ENCODE data around the gene TMEM108. TPM values are rescaled to one million over a fixed set of nuclear protein-coding genes. Genes with fewer than 3 reads are reported as not detected.

The TMEM108 gene
- polyA plus RNA-seq, 1 donor, result 2.8 TPM

- Histone ChIP-seq H3K4me3 (ENCODE audit: low read length) (no peak overlapping the region), H3K27me3 (ENCODE audit: control insufficient read depth, insufficient read depth, low read length) (no peaks in the 10 kb centered on the region), H3K9me3 (ENCODE audit: control insufficient read depth, low read depth, low read length) (no peaks in the 10 kb centered on the region), H3K4me1 (ENCODE audit: control insufficient read depth, insufficient read depth, low read length) (no peaks in the 10 kb centered on the region), H3K27ac (ENCODE audit: low read length) (no peak overlapping the region), H3K36me3 (ENCODE audit: control insufficient read depth, insufficient read depth, low read length) (no peaks in the 10 kb centered on the region)
- WGBS (ENCODE audit: insufficient coverage, low lambda C conversion rate), result 79% methylated on average over 3 of the region's 12 CpGs
- no peak for DNase-seq
Measured at GRCh38 chr3:133159498-133160475, 121.6 kb downstream of the TMEM108 start.

GRCh38 chr3:133161656-133162055 lies 123.5 kb downstream of the TMEM108 start:
- no peaks in the 10 kb centered on the region for H3K36me3 ChIP-seq (ENCODE audit: control insufficient read depth, insufficient read depth, low read length)
- no CpG with 5 or more reads among the region's 3 CpGs for WGBS (ENCODE audit: insufficient coverage, low lambda C conversion rate)
- H3K27ac ChIP-seq (ENCODE audit: low read length), result no peak overlapping the region
- DNase-seq, result no peak
- H3K9me3 ChIP-seq (ENCODE audit: control insufficient read depth, low read depth, low read length), result no peaks in the 10 kb centered on the region
- no peaks in the 10 kb centered on the region for H3K4me1 ChIP-seq (ENCODE audit: control insufficient read depth, insufficient read depth, low read length)
- no peak overlapping the region for H3K4me3 ChIP-seq (ENCODE audit: low read length)
- no peaks in the 10 kb centered on the region for H3K27me3 ChIP-seq (ENCODE audit: control insufficient read depth, insufficient read depth, low read length)

- no peaks in the 10 kb centered on the region for H3K36me3 ChIP-seq (ENCODE audit: control insufficient read depth, insufficient read depth, low read length)
- no peaks in the 10 kb centered on the region for H3K27me3 ChIP-seq (ENCODE audit: control insufficient read depth, insufficient read depth, low read length)
- DNase-seq, result no peak
- H3K9me3 ChIP-seq (ENCODE audit: control insufficient read depth, low read depth, low read length), result peaks cover 2% of the 10 kb centered on the region
- no peak overlapping the region for H3K27ac ChIP-seq (ENCODE audit: low read length)
- no peaks in the 10 kb centered on the region for H3K4me1 ChIP-seq (ENCODE audit: control insufficient read depth, insufficient read depth, low read length)
- no peak overlapping the region for H3K4me3 ChIP-seq (ENCODE audit: low read length)
Measured at GRCh38 chr3:133162265-133162664, 124.1 kb downstream of the TMEM108 start.

- no peaks in the 10 kb centered on the region for H3K27me3 ChIP-seq (ENCODE audit: control insufficient read depth, insufficient read depth, low read length)
- no peaks in the 10 kb centered on the region for H3K4me1 ChIP-seq (ENCODE audit: control insufficient read depth, insufficient read depth, low read length)
- H3K27ac ChIP-seq (ENCODE audit: low read length), result no peak overlapping the region
- no CpG with 5 or more reads among the region's 3 CpGs for WGBS (ENCODE audit: insufficient coverage, low lambda C conversion rate)
- no peaks in the 10 kb centered on the region for H3K36me3 ChIP-seq (ENCODE audit: control insufficient read depth, insufficient read depth, low read length)
- H3K4me3 ChIP-seq (ENCODE audit: low read length), result no peak overlapping the region
- H3K9me3 ChIP-seq (ENCODE audit: control insufficient read depth, low read depth, low read length), result peaks cover 7% of the 10 kb centered on the region
- DNase-seq, result no peak
Measured at GRCh38 chr3:133162670-133163305, 124.6 kb downstream of the TMEM108 start.

- DNase-seq, result no peak
- Histone ChIP-seq H3K4me1 (ENCODE audit: control insufficient read depth, insufficient read depth, low read length) (no peaks in the 10 kb centered on the region), H3K36me3 (ENCODE audit: control insufficient read depth, insufficient read depth, low read length) (no peaks in the 10 kb centered on the region), H3K4me3 (ENCODE audit: low read length) (no peak overlapping the region), H3K9me3 (ENCODE audit: control insufficient read depth, low read depth, low read length) (peaks cover 7% of the 10 kb centered on the region), H3K27ac (ENCODE audit: low read length) (no peak overlapping the region), H3K27me3 (ENCODE audit: control insufficient read depth, insufficient read depth, low read length) (no peaks in the 10 kb centered on the region)
- WGBS (ENCODE audit: insufficient coverage, low lambda C conversion rate), result no CpG with 5 or more reads among the region's 36 CpGs
Measured at GRCh38 chr3:133167340-133168024, 129.3 kb downstream of the TMEM108 start.

GRCh38 chr3:133168025-133168401 lies 129.8 kb downstream of the TMEM108 start:
- WGBS (ENCODE audit: insufficient coverage, low lambda C conversion rate), result no CpG with 5 or more reads among the region's 1 CpG
- DNase-seq, result no peak
- H3K36me3 ChIP-seq (ENCODE audit: control insufficient read depth, insufficient read depth, low read length), result no peaks in the 10 kb centered on the region

GRCh38 chr3:133169331-133170068 lies 131.3 kb downstream of the TMEM108 start:
- H3K36me3 ChIP-seq (ENCODE audit: control insufficient read depth, insufficient read depth, low read length), result no peaks in the 10 kb centered on the region
- no peaks in the 10 kb centered on the region for H3K27me3 ChIP-seq (ENCODE audit: control insufficient read depth, insufficient read depth, low read length)
- DNase-seq, result no peak
- no peaks in the 10 kb centered on the region for H3K4me1 ChIP-seq (ENCODE audit: control insufficient read depth, insufficient read depth, low read length)
- H3K27ac ChIP-seq (ENCODE audit: low read length), result no peak overlapping the region
- H3K4me3 ChIP-seq (ENCODE audit: low read length), result no peak overlapping the region
- H3K9me3 ChIP-seq (ENCODE audit: control insufficient read depth, low read depth, low read length), result peaks cover 7% of the 10 kb centered on the region
- 93% methylated on average over 3 of the region's 6 CpGs for WGBS (ENCODE audit: insufficient coverage, low lambda C conversion rate)

More at GRCh38 chr3:133168025-133168401, 129.8 kb downstream of the TMEM108 start:
- peaks cover 7% of the 10 kb centered on the region for H3K9me3 ChIP-seq (ENCODE audit: control insufficient read depth, low read depth, low read length)
- no peaks in the 10 kb centered on the region for H3K27me3 ChIP-seq (ENCODE audit: control insufficient read depth, insufficient read depth, low read length)
- H3K4me3 ChIP-seq (ENCODE audit: low read length), result no peak overlapping the region
- H3K4me1 ChIP-seq (ENCODE audit: control insufficient read depth, insufficient read depth, low read length), result no peaks in the 10 kb centered on the region
- no peak overlapping the region for H3K27ac ChIP-seq (ENCODE audit: low read length)

- Histone ChIP-seq H3K27me3 (ENCODE audit: control insufficient read depth, insufficient read depth, low read length) (no peaks in the 10 kb centered on the region), H3K4me3 (ENCODE audit: low read length) (no peak overlapping the region), H3K4me1 (ENCODE audit: control insufficient read depth, insufficient read depth, low read length) (no peaks in the 10 kb centered on the region), H3K27ac (ENCODE audit: low read length) (no peak overlapping the region), H3K36me3 (ENCODE audit: control insufficient read depth, insufficient read depth, low read length) (no peaks in the 10 kb centered on the region), H3K9me3 (ENCODE audit: control insufficient read depth, low read depth, low read length) (peaks cover 7% of the 10 kb centered on the region)
- no peak for DNase-seq
- WGBS (ENCODE audit: insufficient coverage, low lambda C conversion rate), result no CpG with 5 or more reads among the region's 2 CpGs
Measured at GRCh38 chr3:133171831-133172230, 133.6 kb downstream of the TMEM108 start.

GRCh38 chr3:133181392-133182150 lies 143.4 kb downstream of the TMEM108 start:
- H3K27me3 ChIP-seq (ENCODE audit: control insufficient read depth, insufficient read depth, low read length), result no peaks in the 10 kb centered on the region
- DNase-seq, result no peak
- H3K4me1 ChIP-seq (ENCODE audit: control insufficient read depth, insufficient read depth, low read length), result no peaks in the 10 kb centered on the region
- WGBS (ENCODE audit: insufficient coverage, low lambda C conversion rate), result 50% methylated on average over 2 of the region's 2 CpGs
- no peaks in the 10 kb centered on the region for H3K9me3 ChIP-seq (ENCODE audit: control insufficient read depth, low read depth, low read length)
- no peak overlapping the region for H3K4me3 ChIP-seq (ENCODE audit: low read length)
- H3K36me3 ChIP-seq (ENCODE audit: control insufficient read depth, insufficient read depth, low read length), result no peaks in the 10 kb centered on the region
- no peak overlapping the region for H3K27ac ChIP-seq (ENCODE audit: low read length)
